ENCODE data around the gene LGI4. TPM values are rescaled to one million over a fixed set of nuclear protein-coding genes. Genes with fewer than 3 reads are reported as not detected.

Gene LGI4
- total RNA-seq, 1 experiment from 2014 or later: not detected

- DNase-seq (ENCODE audit: low spot score): no peak
- CTCF ChIA-PET: no interaction called here
- intact Hi-C loops (cut with micrococcal nuclease; ENCODE audit: unreplicated experiment): no loop called here
- Histone ChIP-seq H3K27me3 (replicated peaks; ENCODE audit: insufficient read depth, low read depth, low read length, poor library complexity) (no peaks in the 10 kb centered on the region), H3K27ac (ENCODE audit: low read depth, low read length, poor library complexity, severe bottlenecking) (no peak overlapping the region), H3K9me3 (ENCODE audit: low read depth, low read length, poor library complexity, severe bottlenecking) (no peaks in the 10 kb centered on the region), H3K4me1 (ENCODE audit: insufficient read depth, low read length, poor library complexity, severe bottlenecking) (peaks cover 5% of the 10 kb centered on the region), H3K36me3 (ENCODE audit: insufficient read depth, low read length, poor library complexity, severe bottlenecking) (no peaks in the 10 kb centered on the region), H3K4me3 (ENCODE audit: low read depth, low read length, poor library complexity, severe bottlenecking) (no peak overlapping the region)
- POLR2A ChIA-PET (ENCODE audit: low non-redundant PET): no interaction called here
- no TSS peak for BruUV-seq (replicated peaks)
- no peak for TF ChIP-seq EZH2 (IDR thresholded peaks at IDR 0.05; ENCODE audit: borderline replicate concordance, low read depth, low read length, poor library complexity, severe bottlenecking)
- TF ChIP-seq, protein P1, sequence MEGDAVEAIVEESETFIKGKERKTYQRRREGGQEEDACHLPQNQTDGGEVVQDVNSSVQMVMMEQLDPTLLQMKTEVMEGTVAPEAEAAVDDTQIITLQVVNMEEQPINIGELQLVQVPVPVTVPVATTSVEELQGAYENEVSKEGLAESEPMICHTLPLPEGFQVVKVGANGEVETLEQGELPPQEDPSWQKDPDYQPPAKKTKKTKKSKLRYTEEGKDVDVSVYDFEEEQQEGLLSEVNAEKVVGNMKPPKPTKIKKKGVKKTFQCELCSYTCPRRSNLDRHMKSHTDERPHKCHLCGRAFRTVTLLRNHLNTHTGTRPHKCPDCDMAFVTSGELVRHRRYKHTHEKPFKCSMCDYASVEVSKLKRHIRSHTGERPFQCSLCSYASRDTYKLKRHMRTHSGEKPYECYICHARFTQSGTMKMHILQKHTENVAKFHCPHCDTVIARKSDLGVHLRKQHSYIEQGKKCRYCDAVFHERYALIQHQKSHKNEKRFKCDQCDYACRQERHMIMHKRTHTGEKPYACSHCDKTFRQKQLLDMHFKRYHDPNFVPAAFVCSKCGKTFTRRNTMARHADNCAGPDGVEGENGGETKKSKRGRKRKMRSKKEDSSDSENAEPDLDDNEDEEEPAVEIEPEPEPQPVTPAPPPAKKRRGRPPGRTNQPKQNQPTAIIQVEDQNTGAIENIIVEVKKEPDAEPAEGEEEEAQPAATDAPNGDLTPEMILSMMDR (conservative IDR thresholded peaks at IDR 0.05; ENCODE audit: low read depth, low read length): no peak
Measured at GRCh38 chr19:35093941-35094647, 40.8 kb downstream of the LGI4 start.

GRCh38 chr19:35093430-35093829 is 41.4 kb downstream of the LGI4 start:
- no TSS peak for BruUV-seq (replicated peaks)
- no peaks in the 10 kb centered on the region for H3K36me3 ChIP-seq (ENCODE audit: insufficient read depth, low read length, poor library complexity, severe bottlenecking)
- no peak for TF ChIP-seq EZH2 (IDR thresholded peaks at IDR 0.05; ENCODE audit: borderline replicate concordance, low read depth, low read length, poor library complexity, severe bottlenecking)
- TF ChIP-seq, protein P1 (conservative IDR thresholded peaks at IDR 0.05; ENCODE audit: low read depth, low read length): no peak
- DNase-seq (ENCODE audit: low spot score): no peak
- ChIA-PET CTCF (no interaction called here), POLR2A (ENCODE audit: low non-redundant PET) (no interaction called here)
- intact Hi-C loops (cut with micrococcal nuclease; ENCODE audit: unreplicated experiment): no loop called here
- H3K4me1 ChIP-seq (ENCODE audit: insufficient read depth, low read length, poor library complexity, severe bottlenecking): peaks cover 5% of the 10 kb centered on the region
- H3K9me3 ChIP-seq (ENCODE audit: low read depth, low read length, poor library complexity, severe bottlenecking): no peaks in the 10 kb centered on the region
- H3K4me3 ChIP-seq (ENCODE audit: low read depth, low read length, poor library complexity, severe bottlenecking): no peak overlapping the region
- no peaks in the 10 kb centered on the region for H3K27me3 ChIP-seq (replicated peaks; ENCODE audit: insufficient read depth, low read depth, low read length, poor library complexity)
- no peak overlapping the region for H3K27ac ChIP-seq (ENCODE audit: low read depth, low read length, poor library complexity, severe bottlenecking)

DNA sequence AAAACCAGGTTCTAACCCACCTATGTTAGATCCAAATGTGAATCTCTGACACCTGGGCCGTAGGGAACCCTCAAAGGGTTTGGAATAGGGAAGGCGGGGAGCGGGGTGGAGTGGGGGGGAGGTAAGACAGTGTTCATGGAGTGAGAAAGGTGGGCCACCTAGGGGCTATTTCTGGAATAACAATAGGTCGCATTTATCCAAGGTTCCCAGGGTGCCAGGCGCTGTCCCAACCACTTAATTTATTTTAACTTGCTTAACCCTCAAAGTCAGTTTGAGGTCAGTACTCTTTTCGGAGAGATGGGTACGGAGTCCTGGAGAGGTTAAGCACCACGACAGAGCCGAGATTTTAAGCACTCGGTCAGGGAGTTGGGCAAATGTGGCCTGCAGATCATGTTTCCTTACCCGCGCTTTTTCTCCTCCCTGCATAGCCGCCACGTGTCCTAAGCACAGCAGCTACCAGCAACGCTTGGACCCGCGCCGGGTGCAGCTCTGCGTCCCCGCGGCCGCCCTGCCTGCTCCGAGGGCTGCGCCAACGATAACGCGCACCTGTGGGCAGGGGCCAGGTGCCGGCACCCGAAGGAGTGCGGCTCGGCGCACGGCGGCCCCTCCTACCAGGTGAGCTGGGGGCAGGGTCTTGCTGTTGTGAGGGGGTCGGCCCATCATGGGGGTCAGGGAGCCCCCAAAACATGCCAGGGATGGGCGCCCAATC is 44.2 kb downstream of the LGI4 start:
- H3K9me3 ChIP-seq (ENCODE audit: low read depth, low read length, poor library complexity, severe bottlenecking): no peaks in the 10 kb centered on the region
- CTCF ChIA-PET: interaction anchor here (1.0 kb wide), 1 partner anchor 24 kb away, joined by 4 read pairs; no protein-coding TSS in a partner anchor
- H3K36me3 ChIP-seq (ENCODE audit: insufficient read depth, low read length, poor library complexity, severe bottlenecking): no peaks in the 10 kb centered on the region
- intact Hi-C loops (cut with micrococcal nuclease; ENCODE audit: unreplicated experiment): no loop called here
- peak overlapping the region; percentile 15 for H3K4me3 ChIP-seq (ENCODE audit: low read depth, low read length, poor library complexity, severe bottlenecking)
- TF ChIP-seq, protein P1 (conservative IDR thresholded peaks at IDR 0.05; ENCODE audit: low read depth, low read length): peak; percentile 73
- no peak for TF ChIP-seq EZH2 (IDR thresholded peaks at IDR 0.05; ENCODE audit: borderline replicate concordance, low read depth, low read length, poor library complexity, severe bottlenecking)
- H3K4me1 ChIP-seq (ENCODE audit: insufficient read depth, low read length, poor library complexity, severe bottlenecking): peaks cover 5% of the 10 kb centered on the region
- no TSS peak for BruUV-seq (replicated peaks)
- no peak overlapping the region for H3K27ac ChIP-seq (ENCODE audit: low read depth, low read length, poor library complexity, severe bottlenecking)
- H3K27me3 ChIP-seq (replicated peaks; ENCODE audit: insufficient read depth, low read depth, low read length, poor library complexity): no peaks in the 10 kb centered on the region
- POLR2A ChIA-PET (ENCODE audit: low non-redundant PET): no interaction called here
- DNase-seq (ENCODE audit: low spot score): peak; percentile 74

Data from A673 (cell line).